ENCODE results near the gene ANKRD18A.
"Not testable (repeated sequence)": the region's sequence is repeated elsewhere in the genome, so short reads cannot be mapped to it uniquely, and the experiment has no call there.

The ANKRD18A gene

DNA sequence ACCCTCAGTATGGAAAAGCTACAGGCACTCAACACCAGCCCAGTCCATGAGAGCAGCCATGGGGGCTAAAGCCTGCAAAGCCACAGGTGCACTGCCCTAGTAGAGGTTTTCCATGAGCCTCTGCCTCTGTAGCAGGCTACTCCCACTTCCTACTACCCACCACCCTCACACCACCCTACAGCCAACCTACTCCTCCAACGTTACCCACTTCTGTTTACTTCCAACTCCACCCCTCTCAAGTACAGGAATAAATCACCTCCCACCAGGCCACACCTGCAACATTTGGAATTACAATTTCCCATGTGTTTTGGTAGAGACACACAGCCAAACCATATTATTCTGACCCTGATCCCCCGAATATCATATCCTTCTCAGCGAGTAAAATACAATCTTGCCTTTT, 61.2 kb downstream of the ANKRD18A start:
- not testable (repeated sequence) for H3K4me3 ChIP-seq (ENCODE audit: low read length); DNase-seq (ENCODE audit: low read depth, low spot score)

DNA sequence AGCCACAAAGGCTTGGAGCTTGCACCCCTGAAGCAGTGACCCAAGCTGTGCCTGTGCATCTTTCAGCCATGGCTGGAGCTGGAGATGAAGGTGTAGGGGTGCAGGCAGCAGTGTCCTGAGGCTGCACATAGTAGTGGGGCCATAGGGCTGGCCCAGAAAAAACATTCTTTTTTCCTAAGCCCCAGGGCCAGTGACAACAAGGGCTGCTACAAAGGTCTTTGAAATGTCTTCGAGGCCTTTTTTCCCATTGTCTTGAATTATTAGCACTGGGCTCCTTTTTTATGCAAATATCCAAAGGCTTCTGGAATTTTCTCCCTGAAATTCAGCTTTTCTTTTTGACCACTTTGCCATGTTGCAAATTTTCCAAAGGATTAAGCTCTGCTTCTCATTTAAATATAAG, 62.6 kb downstream of the ANKRD18A start:
- H3K4me3 ChIP-seq (ENCODE audit: low read length); DNase-seq (ENCODE audit: low read depth, low spot score): not testable (repeated sequence)

DNA sequence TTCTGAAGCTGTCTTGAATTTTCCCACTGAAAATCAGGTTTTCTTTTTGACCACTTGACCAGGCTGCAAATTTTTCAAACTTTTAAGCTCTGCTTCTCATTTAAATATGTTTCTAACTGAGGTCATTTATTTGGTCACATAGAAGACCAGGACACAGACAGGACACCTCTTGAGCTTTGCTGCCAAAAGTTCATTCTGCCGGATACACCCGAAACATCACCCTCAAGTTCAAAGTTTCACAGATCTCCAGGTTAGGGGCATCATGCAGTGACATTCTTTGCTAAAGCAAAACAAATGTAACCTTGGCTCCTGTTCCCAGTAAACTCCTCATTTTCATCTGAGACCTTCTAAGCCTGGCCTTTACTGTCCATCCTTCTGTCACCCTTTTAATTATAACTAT, 65.4 kb downstream of the ANKRD18A start:
- H3K4me3 ChIP-seq (ENCODE audit: low read length); DNase-seq (ENCODE audit: low read depth, low spot score): not testable (repeated sequence)

DNA sequence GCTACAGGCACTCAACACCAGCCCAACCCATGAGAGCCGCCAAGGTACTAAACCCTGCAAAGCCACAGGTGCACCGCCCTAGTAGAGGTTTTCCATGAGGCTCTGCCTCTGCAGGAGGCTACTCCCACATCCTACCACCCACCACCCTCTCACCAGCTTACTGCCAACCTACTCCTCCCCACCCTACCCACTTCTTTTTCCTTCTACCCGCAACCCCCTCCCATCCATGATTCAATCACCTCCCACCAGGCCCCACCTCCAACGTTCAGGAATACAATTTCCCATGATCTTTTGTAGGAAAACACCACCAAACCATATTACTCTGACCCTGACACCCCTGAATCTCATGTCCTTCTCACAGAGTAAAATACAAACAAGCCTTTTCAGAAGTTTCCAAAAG, 67.4 kb downstream of the ANKRD18A start:
- not testable (repeated sequence) for DNase-seq (ENCODE audit: low read depth, low spot score); H3K4me3 ChIP-seq (ENCODE audit: low read length)

DNA sequence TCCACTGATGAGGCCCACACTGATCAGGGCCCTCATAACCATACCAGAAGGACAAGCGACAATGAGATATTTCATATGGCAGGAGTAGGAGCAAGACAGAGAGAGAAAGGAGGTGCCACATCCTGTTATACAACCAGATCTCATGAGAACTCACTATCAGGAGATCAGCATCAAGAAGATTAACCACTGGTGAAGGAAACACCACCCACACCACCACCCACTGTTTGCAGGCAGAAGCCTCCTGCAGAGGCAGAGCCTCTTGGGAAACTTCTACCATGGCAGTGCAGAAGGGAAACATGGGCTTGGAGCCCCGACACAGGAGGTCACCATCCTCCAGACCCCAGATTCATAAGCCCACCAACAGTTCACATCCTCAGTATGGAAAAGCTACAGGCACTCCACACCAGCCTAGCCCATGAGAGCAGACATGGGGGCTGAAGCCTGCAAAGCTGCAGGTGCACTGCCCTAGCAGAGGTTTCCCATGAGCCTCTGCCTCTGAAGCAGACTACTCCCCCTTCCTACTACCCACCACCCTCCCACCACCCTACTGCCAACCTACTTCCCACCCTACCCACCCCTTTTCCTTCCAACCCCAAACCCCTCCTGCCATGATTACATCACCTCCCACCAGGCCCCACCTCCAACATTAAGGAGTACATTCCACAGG, 73.8 kb downstream of the ANKRD18A start:
- H3K4me3 ChIP-seq (ENCODE audit: low read length), result peak overlapping the region; percentile 22; the same call in 1 of the 2 replicates
- DNase-seq (ENCODE audit: low read depth, low spot score), result peak; percentile 89

DNA sequence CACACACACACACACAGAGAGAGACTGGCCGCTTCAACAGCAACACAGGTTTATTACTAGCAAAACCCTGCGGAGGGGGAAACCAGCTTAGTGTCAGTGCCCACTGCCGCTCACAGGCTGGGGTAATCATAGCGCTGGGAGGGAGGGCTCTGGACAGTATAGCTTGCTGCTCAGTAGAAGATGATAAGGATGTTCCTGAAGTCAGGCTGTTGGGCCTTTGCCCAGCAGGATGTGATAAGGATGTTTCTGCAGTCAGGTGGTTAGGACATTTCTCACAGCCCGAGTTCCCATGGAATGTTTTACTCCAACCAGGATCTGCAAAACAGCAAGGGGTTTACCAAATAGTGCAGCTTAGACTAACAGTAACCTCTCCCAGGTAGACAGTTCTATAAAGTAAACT, 79.9 kb downstream of the ANKRD18A start:
- H3K4me3 ChIP-seq (ENCODE audit: low read length); DNase-seq (ENCODE audit: low read depth, low spot score): not testable (repeated sequence)

DNA sequence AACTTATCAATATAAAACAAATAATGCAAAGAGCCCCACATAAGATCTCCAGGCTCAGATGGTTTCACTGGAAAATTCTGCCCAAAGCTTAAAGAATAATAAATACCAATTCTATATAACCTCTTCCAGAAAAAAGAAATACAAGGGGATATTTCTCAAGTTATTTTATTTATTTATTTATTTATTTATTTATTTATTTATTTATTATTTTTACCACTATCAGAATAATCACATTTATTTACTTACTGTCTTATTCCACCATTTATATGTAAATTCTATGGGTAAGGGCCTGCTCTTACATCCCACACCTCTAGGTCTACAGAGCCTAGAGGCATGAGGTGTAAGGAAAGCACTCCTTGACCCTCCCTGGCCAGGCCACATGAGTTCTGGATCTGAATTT, 91.1 kb downstream of the ANKRD18A start:
- DNase-seq (ENCODE audit: low read depth, low spot score), result no peak
- no peak overlapping the region for H3K4me3 ChIP-seq (ENCODE audit: low read length)

DNA sequence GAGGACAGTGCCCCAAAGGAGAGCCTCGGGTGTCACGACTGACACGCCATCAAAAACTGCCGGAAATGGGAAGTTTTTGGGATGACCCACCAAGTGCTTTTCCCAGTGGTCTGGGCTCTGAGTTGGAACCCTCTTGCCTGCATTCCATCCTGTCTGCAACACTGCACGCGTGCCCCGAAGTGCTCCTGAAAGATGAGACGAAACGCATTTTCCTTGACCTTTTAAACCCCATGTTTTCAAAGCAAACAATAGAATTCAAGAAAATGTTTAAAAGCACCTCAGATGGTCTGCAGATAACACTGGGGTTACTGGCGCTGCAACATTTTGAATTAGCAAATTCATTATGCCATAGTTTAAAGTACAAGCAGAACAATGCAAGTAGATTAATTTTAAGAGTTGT, 92.9 kb downstream of the ANKRD18A start:
- DNase-seq (ENCODE audit: low read depth, low spot score), result no peak
- H3K4me3 ChIP-seq (ENCODE audit: low read length), result no peak overlapping the region

DNA sequence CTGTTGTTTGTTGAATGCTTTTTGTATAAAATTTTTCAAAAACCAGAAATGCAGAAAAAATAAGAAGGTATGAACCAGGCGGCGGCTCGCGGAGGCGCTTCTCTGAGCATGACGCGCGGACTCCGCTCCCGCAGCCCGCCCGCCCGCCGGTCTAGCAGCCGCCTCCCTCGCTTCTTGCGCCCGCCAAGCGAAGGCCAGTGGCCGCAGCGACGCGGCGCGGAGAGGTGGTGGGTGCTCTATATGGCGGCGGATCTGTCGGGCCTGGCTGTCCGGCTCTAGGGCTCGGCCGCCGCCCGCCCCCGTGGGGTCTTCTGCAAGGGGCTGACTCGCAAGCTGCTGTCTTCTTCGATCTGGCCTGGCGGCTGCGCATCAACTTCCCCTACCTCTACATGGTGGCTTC, 93.8 kb downstream of the ANKRD18A start:
- DNase-seq (ENCODE audit: low read depth, low spot score), result no peak
- H3K4me3 ChIP-seq (ENCODE audit: low read length), result no peak overlapping the region

DNA sequence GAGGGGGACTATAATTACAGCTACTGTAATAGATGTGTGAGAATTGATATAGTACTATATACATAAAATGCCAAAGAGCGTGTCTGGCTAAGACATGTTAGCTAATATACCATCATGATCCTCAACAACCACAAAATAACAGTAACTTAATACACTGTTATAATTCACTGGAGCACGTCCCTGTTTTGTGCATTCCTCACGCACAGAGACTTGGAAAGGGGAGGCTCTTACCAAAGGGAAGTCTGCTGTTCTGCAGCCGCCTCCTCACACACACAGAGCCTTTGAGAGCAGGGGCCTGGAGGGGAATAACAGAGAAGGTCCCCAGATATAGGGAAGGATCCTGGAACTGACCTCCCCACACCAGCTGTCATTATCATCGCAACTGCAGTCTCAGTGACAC, 97.3 kb downstream of the ANKRD18A start:
- no peak for DNase-seq (ENCODE audit: low read depth, low spot score)
- no peak overlapping the region for H3K4me3 ChIP-seq (ENCODE audit: low read length)

DNA sequence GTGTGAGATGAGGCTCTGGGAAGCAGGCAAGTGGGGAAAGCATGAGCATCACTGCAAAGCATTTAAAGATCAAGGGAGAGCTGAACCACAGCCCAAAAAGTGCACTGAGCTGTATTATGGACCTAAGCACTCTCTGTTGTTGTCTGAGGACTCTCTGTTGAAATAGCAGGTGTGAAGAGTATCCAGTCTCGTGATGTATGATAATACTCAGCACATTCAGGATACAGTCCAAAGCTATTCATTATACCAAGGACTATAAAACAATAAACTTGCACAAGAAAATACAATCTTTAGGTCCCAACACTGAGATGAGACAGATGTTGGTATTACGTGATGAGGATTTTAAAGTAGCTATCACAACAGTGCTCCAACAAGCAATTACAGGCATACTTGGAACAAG, 98.6 kb downstream of the ANKRD18A start:
- H3K4me3 ChIP-seq (ENCODE audit: low read length), result no peak overlapping the region
- DNase-seq (ENCODE audit: low read depth, low spot score), result no peak
